ENCODE measurements around the gene PSMD1.

PSMD1 gene

GRCh38 chr2:231213931-231214642, 157.4 kb downstream of the PSMD1 start:
- DNase-seq, result no peak

GRCh38 chr2:231218366-231218765, 161.7 kb downstream of the PSMD1 start:
- DNase-seq, result no peak

DNA sequence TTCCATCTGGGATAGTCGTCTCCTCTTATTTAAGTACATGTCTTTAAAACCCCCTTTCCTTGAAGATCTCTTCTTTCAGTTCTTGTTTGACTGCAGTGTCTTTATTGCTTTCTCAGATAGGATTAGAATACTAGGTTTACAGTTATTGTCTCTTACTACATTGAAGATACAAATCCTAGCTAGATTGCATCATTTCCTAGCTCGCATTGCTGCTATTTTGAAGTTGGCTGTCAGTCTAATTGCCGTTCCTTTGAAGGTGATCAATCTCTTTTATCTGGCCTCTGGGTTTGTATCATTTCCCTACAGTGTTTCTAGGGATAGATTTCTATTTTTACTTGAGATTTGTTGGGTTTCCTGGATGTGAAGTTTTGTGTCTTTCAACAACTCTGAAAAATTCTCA, 162.6 kb downstream of the PSMD1 start:
- DNase-seq, result no peak

DNA sequence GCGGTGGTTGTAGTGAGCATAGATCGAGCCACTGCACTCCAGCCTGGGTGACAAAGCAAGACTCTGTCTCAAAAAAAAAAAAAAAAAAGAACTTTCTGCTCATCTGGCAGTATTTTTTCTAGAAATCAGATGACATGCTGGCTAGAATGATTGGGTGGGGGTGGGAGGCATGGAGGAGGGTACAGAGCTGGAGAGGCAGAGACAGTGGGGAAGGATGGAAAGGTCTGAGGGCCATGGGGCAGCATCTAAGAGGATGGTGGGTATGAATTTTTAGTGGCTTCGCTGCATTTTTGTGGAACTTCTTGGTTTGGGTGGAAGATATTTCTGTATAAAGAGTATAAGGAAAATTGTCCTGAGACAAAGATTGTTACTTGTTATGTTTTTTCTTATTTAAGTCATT, 165.1 kb downstream of the PSMD1 start:
- no peak for DNase-seq

Measured in NCI-H524 (cell line).